DND-41 (cell line): ENCODE data around the gene C4orf36.

Experiments
- CTCF ChIP-seq: IDR thresholded peaks from 2 replicates; pipeline ENCODE4 v1.5.1; 2012; ENCODE audit warnings: borderline replicate concordance, low read length, moderate library complexity, mild to moderate bottlenecking; ENCODE audit not compliant: poor library complexity, severe bottlenecking; ENCODE audit errors: extremely low read depth
- EZH2 ChIP-seq: IDR thresholded peaks from 3 replicates; pipeline ENCODE4 v1.6.1; 2012; ENCODE audit warnings: borderline replicate concordance, low read depth, mild to moderate bottlenecking, moderate library complexity, low read length, inconsistent platforms; ENCODE audit not compliant: severe bottlenecking

DNA sequence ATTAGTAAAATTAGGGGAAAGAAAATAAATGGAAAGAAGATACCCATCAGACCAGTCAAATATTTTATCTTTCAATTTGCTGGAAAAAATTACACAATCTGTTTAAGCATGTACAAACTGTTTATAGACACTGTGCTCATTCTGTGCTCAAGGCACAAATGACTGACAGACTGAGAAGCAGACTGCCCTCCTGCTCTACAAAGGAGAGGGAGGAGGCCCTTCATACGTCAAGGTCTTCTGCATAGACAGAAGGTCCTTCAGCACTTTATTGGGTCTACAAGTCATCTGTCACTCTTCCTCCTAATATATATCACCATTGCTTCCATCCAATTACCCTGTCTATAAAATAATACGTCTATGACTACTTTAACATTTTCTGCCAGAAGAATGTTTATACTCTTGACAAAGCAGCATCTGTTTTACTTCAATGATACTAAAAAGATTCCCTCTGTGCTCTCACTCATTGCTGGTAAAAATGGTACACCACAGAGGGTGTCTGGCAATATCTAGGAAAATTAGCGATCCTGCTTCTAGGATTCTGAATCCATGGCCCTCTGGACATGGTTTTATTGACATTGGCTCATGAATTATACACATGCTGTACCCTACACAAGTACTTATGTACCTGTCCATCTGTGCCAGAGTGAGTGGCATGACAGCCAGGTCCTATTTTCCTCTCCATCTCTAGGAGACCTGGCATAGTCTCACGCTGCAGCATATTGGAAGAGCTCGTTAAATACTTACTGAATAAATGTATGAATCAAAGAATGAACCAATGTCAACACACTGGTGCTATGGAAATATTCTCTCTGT lies 54.3 kb downstream of the C4orf36 start:
- TF ChIP-seq CTCF (no peak), EZH2 (no peak)
